Spleen (tissue), 7 donors: Measurements from ENCODE around the gene TRMT10B.
"Not testable (repeated sequence)": the region's sequence is repeated elsewhere in the genome, so short reads cannot be mapped to it uniquely, and the experiment has no call there.

ENCODE experiments used
- CTCF ChIP-seq, 11 experiments: fragments of 200-600 bp in 7 of 11; fragments of 450-650 bp in 4 of 11; sonication (generic) in 4 of 11; IDR thresholded peaks in 8 of 11; conservative IDR thresholded peaks in 3 of 11; 1 replicate in 7 of 11; 2 replicates in 4 of 11; pipeline versions ENCODE4 v1.4.0 to v1.8.0; 2016 to 2021; ENCODE audit warnings: antibody characterized with exemption in 11 of 11, inconsistent platforms in 4 of 11, mild to moderate bottlenecking in 1 of 11
- POLR2A ChIP-seq, 3 donors: fragments of 450-650 bp; IDR thresholded peaks; one replicate each; pipeline ENCODE4 v1.5.1; 2017; ENCODE audit warnings: antibody characterized with exemption in 3 of 3, mild to moderate bottlenecking in 1 of 3
- donor health status: DM: no; HTN: no; CAD: no; lungs with moderate emphysema.
- donor health status: DM: no; HTN: no; CAD: no.
- donor health status: DM: no; HTN: no; CAD: no.

DNA sequence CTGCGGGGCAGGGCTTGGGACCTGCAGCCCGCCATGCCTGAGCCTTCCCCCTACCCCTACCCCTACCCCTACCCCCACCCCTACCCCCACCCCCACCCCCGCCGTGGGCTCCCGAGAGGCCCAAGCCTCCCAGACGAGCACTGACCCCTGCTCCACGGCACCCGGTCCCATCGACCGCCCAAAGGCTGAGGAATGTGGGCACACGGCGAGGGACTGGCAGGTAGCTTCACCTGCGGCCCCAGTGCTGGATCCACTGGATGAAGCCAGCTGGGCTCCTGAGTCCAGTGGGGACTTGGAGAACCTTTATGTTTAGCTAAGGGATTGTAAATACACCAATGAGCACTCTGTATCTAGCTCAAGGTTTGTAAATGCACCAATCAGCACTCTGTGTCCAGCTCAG lies 1.5 kb upstream of the TRMT10B start:
- TF ChIP-seq CTCF (IDR thresholded peaks at IDR 0.05 in 8 of 11, conservative IDR thresholded peaks at IDR 0.05 in 3 of 11); POLR2A (IDR thresholded peaks at IDR 0.05): not testable (repeated sequence)
